ENCODE measurements around the gene IGF2BP1. TPM values are rescaled to one million over a fixed set of nuclear protein-coding genes. Genes with fewer than 3 reads are reported as not detected.
A peak's percentile ranks its signal among the peaks of the same experiment; 100 is the strongest.

The IGF2BP1 gene
- total RNA-seq: under 1 TPM in 1 of 2 donors, not detected in 1; 0.96 TPM

DNA sequence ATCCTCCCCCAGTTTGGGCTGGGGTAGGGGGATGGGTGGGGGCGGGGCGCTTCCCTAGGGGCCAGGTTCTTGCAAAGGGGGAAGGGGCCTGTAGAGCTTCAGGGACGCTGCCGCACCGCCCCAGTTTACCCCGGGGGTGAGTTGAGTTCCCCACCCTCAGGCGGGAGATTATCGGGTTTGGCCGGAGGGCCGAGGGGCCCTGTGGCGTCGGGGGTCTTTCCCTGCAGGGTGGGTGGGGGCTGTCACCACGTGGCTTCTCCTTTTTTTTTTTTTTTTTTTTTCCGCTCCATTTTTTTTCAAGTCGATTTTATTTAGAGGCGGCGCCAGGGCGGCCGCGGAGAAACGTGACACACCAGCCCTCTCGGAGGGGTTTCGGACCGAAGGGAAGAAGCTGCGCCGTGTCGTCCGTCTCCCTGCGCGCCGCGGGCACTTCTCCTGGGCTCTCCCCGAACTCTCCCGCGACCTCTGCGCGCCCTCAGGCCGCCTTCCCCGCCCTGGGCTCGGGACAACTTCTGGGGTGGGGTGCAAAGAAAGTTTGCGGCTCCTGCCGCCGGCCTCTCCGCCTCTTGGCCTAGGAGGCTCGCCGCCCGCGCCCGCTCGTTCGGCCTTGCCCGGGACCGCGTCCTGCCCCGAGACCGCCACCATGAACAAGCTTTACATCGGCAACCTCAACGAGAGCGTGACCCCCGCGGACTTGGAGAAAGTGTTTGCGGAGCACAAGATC lies at the start of gene IGF2BP1:
Gene IGF2BP1, plus strand, starts transcription at position 283 of the 724 bp plus-strand sequence. Its CDS starts 361 bp downstream, at position 644.
- intact Hi-C loops (cut with DNase I): no loop called here
- H3K27ac ChIP-seq: no peak within 1 kb of the TSS
- no peak for TF ChIP-seq CTCF (IDR thresholded peaks at IDR 0.05)
- peaks cover 12% of the 10 kb centered on the region for H3K4me1 ChIP-seq
- no peak within 1 kb of the TSS for H3K9ac ChIP-seq (ENCODE audit: low read depth in 2 of 2, low read length in 2 of 2)
- peaks cover 91% of the 10 kb centered on the region for H3K27me3 ChIP-seq
- H3K9me3 ChIP-seq: no peaks in the 10 kb centered on the region
- DNase-seq: no peak
- H3K36me3 ChIP-seq: no peaks in the 10 kb centered on the region
- peak within 1 kb of the TSS; percentile 14 for H3K4me3 ChIP-seq

DNA sequence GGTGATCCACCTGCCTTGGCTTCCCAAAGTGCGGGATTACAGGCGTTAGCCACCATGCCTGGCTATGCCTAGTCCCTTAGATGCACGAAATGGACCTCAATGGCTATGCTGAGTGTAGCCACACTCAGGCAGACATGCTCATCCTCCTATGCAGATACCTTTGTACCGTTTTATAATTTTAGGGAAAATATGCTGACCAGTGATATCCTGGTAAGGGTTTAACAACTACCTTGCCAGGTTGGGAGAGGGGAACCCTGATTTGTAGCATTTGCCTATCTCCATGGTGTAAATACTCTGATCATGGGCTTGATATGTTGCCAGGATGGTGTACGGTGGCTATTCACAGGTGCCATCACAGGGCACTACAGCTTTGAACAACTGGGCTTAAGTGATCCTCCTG lies 45.6 kb upstream of the IGF2BP1 start:
- H3K9me3 ChIP-seq: no peaks in the 10 kb centered on the region
- no peak for TF ChIP-seq CTCF (IDR thresholded peaks at IDR 0.05)
- no peak for DNase-seq
- no peaks in the 10 kb centered on the region for H3K4me1 ChIP-seq
- no peaks in the 10 kb centered on the region for H3K27me3 ChIP-seq
- intact Hi-C loops (cut with DNase I): no loop called here
- H3K9ac ChIP-seq (ENCODE audit: low read depth in 2 of 2, low read length in 2 of 2): no peak overlapping the region
- H3K4me3 ChIP-seq: no peak overlapping the region
- no peak overlapping the region for H3K27ac ChIP-seq
- H3K36me3 ChIP-seq: no peaks in the 10 kb centered on the region

DNA sequence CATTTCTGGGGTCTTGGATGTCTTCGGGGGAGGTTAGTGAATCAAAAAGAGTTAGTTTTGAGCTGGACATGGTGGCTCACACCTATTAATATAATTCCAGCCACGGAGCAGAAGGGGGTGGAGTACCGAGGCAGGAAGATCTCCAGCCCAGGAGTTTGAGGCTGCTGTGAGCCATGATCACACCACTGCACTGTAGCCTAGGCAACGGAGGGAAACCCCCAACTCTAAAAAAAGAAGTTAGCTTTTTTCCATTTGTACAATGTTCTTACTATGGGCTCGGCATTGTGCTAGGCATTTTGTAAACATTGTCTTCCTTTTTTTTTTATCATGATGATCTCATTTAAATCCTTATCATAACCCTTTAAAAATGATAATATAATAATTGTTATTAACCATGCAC lies 44.3 kb upstream of the IGF2BP1 start:
- Histone ChIP-seq H3K9ac (ENCODE audit: low read depth in 2 of 2, low read length in 2 of 2) (no peak overlapping the region), H3K27me3 (no peaks in the 10 kb centered on the region), H3K4me1 (no peaks in the 10 kb centered on the region), H3K9me3 (no peaks in the 10 kb centered on the region), H3K36me3 (no peaks in the 10 kb centered on the region), H3K4me3 (no peak overlapping the region), H3K27ac (no peak overlapping the region)
- no peak for TF ChIP-seq CTCF (IDR thresholded peaks at IDR 0.05)
- intact Hi-C loops (cut with DNase I): no loop called here
- no peak for DNase-seq

DNA sequence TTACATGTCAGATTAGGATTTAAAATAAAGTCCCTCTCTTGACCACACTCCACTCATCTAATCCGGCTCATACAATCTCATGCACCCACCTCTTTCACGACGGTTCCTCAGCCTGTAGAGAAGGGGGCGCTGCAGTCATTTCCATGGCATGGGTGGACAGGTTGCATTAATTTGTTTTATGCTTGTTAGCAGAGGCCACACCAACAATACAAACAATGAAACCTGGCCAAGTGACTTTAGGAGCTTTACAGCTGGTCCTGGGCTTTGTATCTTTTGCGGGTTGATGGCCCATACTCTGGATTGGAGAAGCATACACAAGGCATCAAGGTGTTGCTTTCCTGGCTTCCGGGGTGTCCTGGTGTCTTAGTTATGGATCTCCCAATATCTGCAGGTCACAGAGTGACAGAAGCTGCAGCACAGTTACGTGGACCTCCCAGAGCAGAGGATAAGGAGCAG lies 42.9 kb upstream of the IGF2BP1 start:
- peak; percentile 42 for DNase-seq

GRCh38 chr17:48960834-48961515 lies 36.2 kb upstream of the IGF2BP1 start:
- H3K9me3 ChIP-seq: no peaks in the 10 kb centered on the region
- no peak overlapping the region for H3K9ac ChIP-seq (ENCODE audit: low read depth in 2 of 2, low read length in 2 of 2)
- TF ChIP-seq CTCF (IDR thresholded peaks at IDR 0.05): no peak
- H3K27ac ChIP-seq: no peak overlapping the region
- H3K4me3 ChIP-seq: no peak overlapping the region
- no peak for DNase-seq
- peaks cover 14% of the 10 kb centered on the region for H3K27me3 ChIP-seq
- H3K36me3 ChIP-seq: no peaks in the 10 kb centered on the region
- H3K4me1 ChIP-seq: no peaks in the 10 kb centered on the region
- intact Hi-C loops (cut with DNase I): no loop called here

More for the DNA sequence above, 42.9 kb upstream of the IGF2BP1 start:
- Histone ChIP-seq H3K36me3 (no peaks in the 10 kb centered on the region), H3K4me1 (no peaks in the 10 kb centered on the region), H3K27me3 (no peaks in the 10 kb centered on the region), H3K9me3 (no peaks in the 10 kb centered on the region), H3K4me3 (no peak overlapping the region), H3K27ac (no peak overlapping the region), H3K9ac (ENCODE audit: low read depth in 2 of 2, low read length in 2 of 2) (no peak overlapping the region)
- no peak for TF ChIP-seq CTCF (IDR thresholded peaks at IDR 0.05)
- intact Hi-C loops (cut with DNase I): no loop called here
